Calu3 (cell line): ENCODE measurements around the gene GPR84. TPM values are rescaled to one million over a fixed set of nuclear protein-coding genes. Genes with fewer than 3 reads are reported as not detected.

Experiments used
- BruUV-seq: library from RNA; stranded (reverse); fragments of 400-500 nt; replicated peaks from 2 replicates; lab custom pipeline; 2021; lab: Mats Ljungman, UMichigan
- CTCF ChIA-PET: fragments of 300-600 bp; sonication (Branson Sonifier 250); formaldehyde crosslinking; loops from one replicate; lab custom pipeline; 2022; ENCODE audit warnings: antibody characterized with exemption; lab: Charles Lee
- DNase-seq: peaks from one replicate; pipeline ENCODE4 v3.0.0; 2022
- H3K27ac Mint-ChIP-seq: one replicate; pipeline ENCODE4 v1.8.0; 2022; ENCODE audit warnings: mixed read lengths; ENCODE audit not compliant: unreplicated experiment
- H3K27me3 Mint-ChIP-seq: one replicate; pipeline ENCODE4 v1.8.0; 2022; ENCODE audit warnings: mixed read lengths; ENCODE audit not compliant: unreplicated experiment
- H3K36me3 Mint-ChIP-seq: one replicate; pipeline ENCODE4 v1.8.0; 2022; ENCODE audit warnings: mild to moderate bottlenecking, moderate library complexity, mixed read lengths; ENCODE audit not compliant: insufficient read depth, unreplicated experiment
- H3K4me1 Mint-ChIP-seq: one replicate; pipeline ENCODE4 v1.8.0; 2022; ENCODE audit warnings: mild to moderate bottlenecking, low read depth, mixed read lengths; ENCODE audit not compliant: unreplicated experiment
- H3K4me3 Mint-ChIP-seq: one replicate; pipeline ENCODE4 v1.8.0; 2022; ENCODE audit warnings: mild to moderate bottlenecking, low read depth, moderate library complexity, mixed read lengths; ENCODE audit not compliant: unreplicated experiment
- H3K9me3 Mint-ChIP-seq: one replicate; pipeline ENCODE4 v1.8.0; 2022; ENCODE audit warnings: low read depth, mixed read lengths; ENCODE audit not compliant: unreplicated experiment
- intact Hi-C: fragments of 100-400 bp; cut with micrococcal nuclease; formaldehyde crosslinking; loops from one replicate; pipeline ENCODE4 v1.10.0; 2022; ENCODE audit not compliant: unreplicated experiment
- total RNA-seq: library from RNA; stranded (reverse); gene quantifications from 2 replicates; pipeline ENCODE4 v1.2.3, GENCODE V29; 2022
- TF ChIP-seq, protein P1 (sequence below): fragments of 200-600 bp; IDR thresholded peaks from one replicate; pipeline ENCODE4 v1.8.0; 2022; ENCODE audit warnings: antibody characterized with exemption; ENCODE audit not compliant: unreplicated experiment

GPR84 gene
- total RNA-seq, 1 experiment from 2014 or later = not detected

DNA sequence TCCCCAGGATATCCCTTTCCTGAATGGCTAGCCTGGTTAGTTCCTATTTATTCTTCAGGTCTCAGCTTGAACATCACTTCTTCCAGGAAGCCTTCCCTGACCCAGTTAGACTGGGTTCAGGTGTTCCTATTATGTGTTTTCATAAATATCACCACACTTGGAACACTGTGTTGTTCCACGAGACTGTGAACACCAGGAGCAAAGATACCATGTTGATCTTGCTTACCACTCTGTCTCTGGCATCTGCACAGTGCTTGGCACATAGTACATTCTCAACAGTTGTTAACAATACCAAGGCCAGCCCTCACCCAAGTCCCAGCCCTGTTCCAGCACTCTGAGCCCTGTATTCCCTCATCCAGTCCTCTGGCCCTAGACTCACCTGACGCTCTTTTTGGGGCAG lies 33.9 kb upstream of the GPR84 start:
- Mint-ChIP-seq H3K4me1 (no peaks in the 10 kb centered on the region), H3K4me3 (no peak overlapping the region), H3K36me3 (no peaks in the 10 kb centered on the region), H3K9me3 (no peaks in the 10 kb centered on the region), H3K27me3 (peaks cover 5% of the 10 kb centered on the region), H3K27ac (no peak overlapping the region)
- TF ChIP-seq, protein P1, sequence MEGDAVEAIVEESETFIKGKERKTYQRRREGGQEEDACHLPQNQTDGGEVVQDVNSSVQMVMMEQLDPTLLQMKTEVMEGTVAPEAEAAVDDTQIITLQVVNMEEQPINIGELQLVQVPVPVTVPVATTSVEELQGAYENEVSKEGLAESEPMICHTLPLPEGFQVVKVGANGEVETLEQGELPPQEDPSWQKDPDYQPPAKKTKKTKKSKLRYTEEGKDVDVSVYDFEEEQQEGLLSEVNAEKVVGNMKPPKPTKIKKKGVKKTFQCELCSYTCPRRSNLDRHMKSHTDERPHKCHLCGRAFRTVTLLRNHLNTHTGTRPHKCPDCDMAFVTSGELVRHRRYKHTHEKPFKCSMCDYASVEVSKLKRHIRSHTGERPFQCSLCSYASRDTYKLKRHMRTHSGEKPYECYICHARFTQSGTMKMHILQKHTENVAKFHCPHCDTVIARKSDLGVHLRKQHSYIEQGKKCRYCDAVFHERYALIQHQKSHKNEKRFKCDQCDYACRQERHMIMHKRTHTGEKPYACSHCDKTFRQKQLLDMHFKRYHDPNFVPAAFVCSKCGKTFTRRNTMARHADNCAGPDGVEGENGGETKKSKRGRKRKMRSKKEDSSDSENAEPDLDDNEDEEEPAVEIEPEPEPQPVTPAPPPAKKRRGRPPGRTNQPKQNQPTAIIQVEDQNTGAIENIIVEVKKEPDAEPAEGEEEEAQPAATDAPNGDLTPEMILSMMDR = no peak
- intact Hi-C loops = no loop called here
- no TSS peak for BruUV-seq
- CTCF ChIA-PET = interaction anchor here (0.7 to 2.3 kb wide), 3 partner anchors 18 to 54 kb away, joined by 6 to 145 read pairs (median 14); no protein-coding TSS in a partner anchor
- DNase-seq = no peak

DNA sequence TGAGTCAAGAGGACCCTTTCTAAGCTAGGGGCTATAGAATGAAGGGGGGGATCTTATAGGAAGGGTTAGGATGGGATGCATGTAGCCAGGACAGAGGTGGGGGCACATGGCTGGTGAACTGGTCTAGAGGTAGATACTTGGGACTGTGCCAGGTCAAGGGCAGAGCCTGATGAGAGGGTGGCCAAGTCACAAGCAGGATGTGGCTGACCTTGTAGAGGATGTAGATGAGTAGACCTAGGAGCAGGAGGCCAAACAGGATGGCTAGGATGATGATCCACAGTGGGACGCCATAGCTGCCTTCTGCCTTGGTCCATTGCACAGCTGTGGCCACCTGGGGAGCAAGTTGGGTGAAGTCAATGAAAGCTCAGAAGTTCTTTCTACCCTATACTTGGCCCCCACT lies 32.9 kb upstream of the GPR84 start:
- Mint-ChIP-seq H3K4me3 (no peak overlapping the region), H3K27me3 (peaks cover 15% of the 10 kb centered on the region), H3K27ac (no peak overlapping the region), H3K9me3 (no peaks in the 10 kb centered on the region), H3K36me3 (no peaks in the 10 kb centered on the region), H3K4me1 (no peaks in the 10 kb centered on the region)
- no TSS peak for BruUV-seq
- no peak for DNase-seq
- TF ChIP-seq, protein P1 = no peak
- CTCF ChIA-PET = interaction anchor here (0.5 to 0.6 kb wide), 2 partner anchors 38 to 42 kb away, joined by 3 read pairs; no protein-coding TSS in a partner anchor
- intact Hi-C loops = no loop called here

DNA sequence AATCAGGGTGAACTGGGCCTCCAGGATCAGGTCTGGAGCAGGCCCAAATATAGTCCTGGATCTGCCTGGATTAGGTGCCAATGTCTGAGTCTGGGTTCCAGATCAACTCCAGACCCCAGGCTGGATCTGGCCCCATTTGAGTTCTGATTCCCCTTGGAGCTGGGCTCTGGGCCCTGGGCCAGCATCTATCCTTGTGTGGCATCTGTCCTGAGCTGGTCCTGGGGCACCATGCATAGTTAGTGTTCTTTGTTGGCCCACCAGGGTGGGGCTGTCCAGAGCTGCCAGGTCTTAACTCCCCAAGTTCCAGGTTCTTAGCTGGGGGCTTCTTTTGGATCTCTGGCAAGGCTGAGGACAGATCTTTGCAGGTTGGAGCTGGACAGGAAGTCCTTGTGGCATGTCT lies 31.3 kb upstream of the GPR84 start:
- H3K4me3 Mint-ChIP-seq = no peak overlapping the region
- no TSS peak for BruUV-seq
- intact Hi-C loops = no loop called here
- H3K27ac Mint-ChIP-seq = no peak overlapping the region
- H3K36me3 Mint-ChIP-seq = no peaks in the 10 kb centered on the region
- H3K27me3 Mint-ChIP-seq = peaks cover 26% of the 10 kb centered on the region
- CTCF ChIA-PET = interaction anchor here (0.5 to 1.5 kb wide), 3 partner anchors 8 to 597 kb away, joined by 3 to 4 read pairs (median 3); no protein-coding TSS in a partner anchor
- no peak for DNase-seq
- TF ChIP-seq, protein P1 = no peak
- no peaks in the 10 kb centered on the region for H3K9me3 Mint-ChIP-seq
- no peaks in the 10 kb centered on the region for H3K4me1 Mint-ChIP-seq

DNA sequence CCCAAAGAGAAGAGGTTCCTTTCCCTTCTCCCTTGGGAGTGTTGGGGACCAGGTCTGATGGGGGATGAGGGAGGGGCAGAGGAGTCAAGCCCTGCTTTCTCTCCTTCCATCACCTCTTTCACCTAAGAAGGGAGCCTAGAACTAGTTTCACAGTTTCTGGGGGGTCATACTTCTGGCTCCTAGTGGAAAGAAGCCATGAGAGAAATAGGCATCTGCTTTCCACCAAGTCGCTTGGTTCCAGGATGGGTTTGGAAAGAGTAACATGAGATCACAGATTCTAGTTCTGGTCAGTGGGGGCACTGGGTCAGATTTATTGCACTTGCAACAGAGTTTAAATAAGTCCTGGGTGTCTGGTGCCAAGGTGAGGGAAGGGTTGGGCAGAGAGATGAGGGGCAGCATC lies 30.7 kb upstream of the GPR84 start:
- Mint-ChIP-seq H3K4me1 (no peaks in the 10 kb centered on the region), H3K9me3 (no peaks in the 10 kb centered on the region), H3K27ac (no peak overlapping the region), H3K36me3 (no peaks in the 10 kb centered on the region), H3K27me3 (peaks cover 26% of the 10 kb centered on the region), H3K4me3 (no peak overlapping the region)
- intact Hi-C loops = no loop called here
- CTCF ChIA-PET = interaction anchor here (0.9 to 1.5 kb wide), 2 partner anchors 9 to 45 kb away, joined by 3 to 4 read pairs; no protein-coding TSS in a partner anchor
- no TSS peak for BruUV-seq
- TF ChIP-seq, protein P1 = no peak
- DNase-seq = no peak
